ENCODE measurements around the gene SPATA25.
"Not testable (repeated sequence)": the region's sequence is repeated elsewhere in the genome, so short reads cannot be mapped to it uniquely, and the experiment has no call there.

The SPATA25 gene

GRCh38 chr20:45917790-45918141, 30.3 kb upstream of the SPATA25 start:
- no peak for DNase-seq (ENCODE audit: low read depth in 3 of 3)

GRCh38 chr20:45913116-45913515, 25.7 kb upstream of the SPATA25 start:
- no peak for DNase-seq (ENCODE audit: low read depth in 3 of 3)

DNA sequence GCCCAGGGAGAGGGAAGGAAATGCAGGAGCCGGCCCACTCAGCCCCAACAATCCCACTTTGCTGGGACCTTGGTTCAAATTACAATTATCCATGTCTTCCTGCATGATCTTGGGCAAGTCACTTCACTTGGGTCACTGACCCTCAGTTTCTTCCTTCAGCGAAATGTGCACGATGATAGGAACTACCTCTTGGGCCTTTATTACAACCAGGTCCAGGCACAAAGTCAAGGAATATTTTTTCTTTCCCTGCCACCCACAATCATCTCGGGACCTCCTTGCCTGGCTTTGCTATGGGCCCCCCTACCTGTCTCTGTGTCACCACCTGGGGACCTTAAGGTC, 24.9 kb upstream of the SPATA25 start:
- no peak for DNase-seq (ENCODE audit: low read depth in 3 of 3)

- DNase-seq (ENCODE audit: low read depth in 3 of 3): peak in 1 of 3 experiments; percentile 15
Observed at GRCh38 chr20:45911486-45912343, 24.3 kb upstream of the SPATA25 start, which contains the start of gene PLTP. TSS of gene PLTP (minus strand) at chr20:45912155. CDS start at chr20:45911452, 703 bp downstream.

DNA sequence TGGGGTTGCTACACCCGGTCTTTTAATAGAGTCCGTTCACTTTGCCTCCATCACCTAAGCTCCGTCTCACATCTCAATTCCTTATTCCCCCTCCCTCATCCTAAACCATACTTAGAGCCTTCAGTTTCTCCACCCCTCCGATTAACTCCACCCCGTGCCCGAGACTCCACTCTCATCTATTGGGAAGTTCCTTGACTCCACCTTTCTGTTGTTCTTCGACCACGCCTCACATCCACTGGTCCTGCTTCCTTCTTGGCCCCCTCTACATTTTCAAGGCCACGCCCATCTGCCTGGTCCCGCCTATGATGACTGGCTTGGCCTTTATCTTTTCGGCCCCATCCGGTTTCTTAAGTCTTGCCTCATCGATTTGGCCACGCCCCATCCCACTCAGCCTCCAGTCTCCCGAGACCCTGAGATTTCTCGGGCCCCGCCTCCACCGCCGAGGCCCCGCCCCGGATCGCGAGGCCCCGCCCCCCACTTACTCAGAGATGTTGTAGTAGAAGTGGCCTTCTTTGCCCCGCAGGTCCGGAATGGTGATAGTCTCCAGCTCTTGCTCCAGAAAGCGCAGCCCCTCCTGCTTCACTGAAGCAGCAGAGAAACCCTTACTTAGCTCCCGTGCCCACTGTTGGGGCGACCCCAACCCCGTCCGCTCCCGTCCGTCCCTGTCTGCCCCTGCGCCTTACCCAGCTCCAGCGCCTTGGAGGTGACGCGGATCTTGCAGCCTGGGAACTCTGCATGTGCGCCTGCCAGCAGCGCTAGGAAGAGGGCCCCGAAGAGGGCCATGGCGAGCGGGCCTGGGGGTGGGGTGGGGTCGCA, 23.5 kb upstream of the SPATA25 start:
- peak; percentile 85 to 97 (median 90) for DNase-seq (ENCODE audit: low read depth in 3 of 3)

- no peak for DNase-seq (ENCODE audit: low read depth in 3 of 3)
Observed at GRCh38 chr20:45909817-45910669, 22.6 kb upstream of the SPATA25 start.

GRCh38 chr20:45909336-45909808, 21.9 kb upstream of the SPATA25 start:
- DNase-seq (ENCODE audit: low read depth in 3 of 3): no peak

DNA sequence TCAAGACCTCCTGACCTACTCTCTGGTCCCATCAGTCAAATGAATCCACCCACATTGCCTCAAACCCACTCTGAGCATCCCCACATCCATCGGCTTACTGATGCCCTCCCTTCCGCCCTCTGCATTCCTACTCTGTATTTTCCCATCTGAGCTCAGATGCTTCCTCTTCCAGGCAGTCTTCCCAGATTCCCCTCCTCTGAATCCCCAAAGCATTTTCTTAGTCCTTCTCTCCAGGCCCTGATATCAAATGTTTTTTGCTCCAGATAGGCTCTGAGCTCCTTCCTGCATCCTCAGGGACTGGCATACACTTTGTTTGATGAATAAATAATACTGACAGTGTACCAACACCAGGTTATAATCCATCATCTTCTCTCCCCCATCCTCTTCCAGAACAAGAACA, 20.7 kb upstream of the SPATA25 start:
- no peak for DNase-seq (ENCODE audit: low read depth in 3 of 3)

DNA sequence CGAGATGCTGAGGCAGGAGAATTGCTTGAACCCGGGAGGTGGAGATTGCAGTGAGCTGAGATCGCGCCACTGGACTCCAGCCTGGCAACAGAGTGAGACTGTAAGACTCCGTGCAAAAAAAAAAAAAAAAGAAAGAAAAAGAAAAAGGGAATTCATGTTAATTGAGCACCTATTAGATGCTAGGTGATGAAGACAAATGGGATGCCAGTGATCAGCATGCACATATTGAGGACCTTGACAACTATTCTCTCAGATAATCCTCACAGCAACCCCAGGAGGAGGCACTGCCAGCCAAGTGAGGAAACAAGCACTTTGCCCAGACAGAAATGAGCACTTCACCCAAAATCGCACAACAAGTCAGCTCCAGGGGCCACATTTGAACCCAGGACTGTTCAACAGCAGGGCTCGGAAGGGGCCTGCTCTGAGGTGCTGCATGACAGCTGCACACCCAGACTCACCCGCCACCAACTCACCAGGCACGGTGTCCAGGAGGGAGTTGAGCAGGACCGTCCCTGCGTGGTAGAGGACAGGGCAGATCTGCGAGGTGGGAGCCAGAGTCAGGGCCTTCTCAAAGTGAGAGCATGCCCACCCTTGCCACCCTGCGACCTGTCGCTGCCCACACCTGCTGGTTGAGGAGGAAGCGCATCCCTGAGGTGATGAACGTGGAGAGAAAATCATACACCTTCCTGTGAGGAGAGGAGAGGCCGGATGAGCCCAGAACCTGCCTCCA, 20.0 kb upstream of the SPATA25 start:
- DNase-seq (ENCODE audit: low read depth in 3 of 3): no peak

DNA sequence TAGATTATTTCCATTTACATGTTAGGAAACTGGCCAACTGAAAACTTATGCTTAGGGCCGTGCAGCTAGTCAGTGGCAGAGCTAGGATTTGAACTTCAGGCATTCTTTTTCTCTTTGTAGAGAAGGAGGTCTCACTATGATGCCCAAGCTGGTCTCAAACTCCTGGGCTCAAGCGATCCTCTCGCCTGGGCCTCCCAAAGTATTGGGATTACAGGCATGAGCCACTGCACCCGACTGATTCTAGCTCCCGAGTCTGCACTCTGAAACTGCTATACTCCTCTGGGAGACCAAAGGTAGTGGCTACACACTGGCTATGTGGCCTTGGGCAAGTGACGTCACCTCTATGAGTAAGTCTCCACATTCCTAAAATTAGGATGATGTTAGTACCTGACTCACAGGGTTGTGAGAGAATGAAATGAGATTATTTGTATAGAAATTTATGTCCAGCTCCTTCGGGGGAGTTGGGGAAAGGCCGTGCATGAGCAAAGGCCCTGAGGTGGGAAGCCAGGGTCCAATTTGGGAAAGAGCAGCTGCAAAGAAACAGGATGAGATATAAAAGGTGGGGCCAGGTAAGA, 18.2 kb upstream of the SPATA25 start:
- DNase-seq (ENCODE audit: low read depth in 3 of 3): no peak

GRCh38 chr20:45904583-45905504, 17.4 kb upstream of the SPATA25 start:
- no peak for DNase-seq (ENCODE audit: low read depth in 3 of 3)

- DNase-seq (ENCODE audit: low read depth in 3 of 3): no peak
Observed at GRCh38 chr20:45902199-45902701, 14.8 kb upstream of the SPATA25 start.

DNA sequence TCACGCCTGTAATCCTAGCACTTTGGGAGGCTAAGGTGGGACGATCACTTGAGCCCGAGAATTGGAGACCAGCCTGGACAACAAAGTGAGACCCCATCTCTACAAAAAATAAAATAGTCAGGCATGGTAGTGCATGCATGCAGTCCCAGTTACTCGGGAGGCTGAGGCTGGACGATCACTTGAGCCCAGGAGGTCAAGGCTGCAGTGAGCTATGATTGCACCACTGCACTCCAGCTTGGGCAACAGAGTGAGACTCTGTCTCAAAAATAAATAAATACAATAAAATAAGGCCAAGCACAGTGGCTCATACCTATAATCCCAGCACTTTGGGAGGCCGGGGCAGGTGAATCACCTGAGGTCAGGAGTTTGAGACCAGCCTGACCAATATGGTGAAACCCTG, 13.9 kb upstream of the SPATA25 start:
- not testable (repeated sequence) for DNase-seq (ENCODE audit: low read depth in 3 of 3)

- no peak for DNase-seq (ENCODE audit: low read depth in 3 of 3)
Observed at GRCh38 chr20:45899046-45899835, 11.8 kb upstream of the SPATA25 start.

GRCh38 chr20:45898285-45898684, 10.9 kb upstream of the SPATA25 start:
- DNase-seq (ENCODE audit: low read depth in 3 of 3): no peak

DNA sequence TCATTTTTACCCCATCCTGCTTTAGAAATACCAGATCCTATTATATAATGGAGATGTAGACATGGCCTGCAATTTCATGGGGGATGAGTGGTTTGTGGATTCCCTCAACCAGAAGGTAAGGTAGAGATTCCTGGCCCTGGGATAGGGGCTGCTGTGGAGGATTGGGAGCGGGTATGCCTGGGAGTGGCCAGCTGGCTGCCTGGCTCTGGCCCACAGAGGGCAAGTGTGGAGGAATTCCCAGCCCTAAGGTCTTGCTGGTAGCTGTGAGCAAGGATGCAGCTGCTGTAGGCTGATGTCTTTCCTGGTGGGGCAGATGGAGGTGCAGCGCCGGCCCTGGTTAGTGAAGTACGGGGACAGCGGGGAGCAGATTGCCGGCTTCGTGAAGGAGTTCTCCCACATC, 10.3 kb upstream of the SPATA25 start:
- DNase-seq (ENCODE audit: low read depth in 3 of 3): no peak

- DNase-seq (ENCODE audit: low read depth in 3 of 3): no peak
Observed at GRCh38 chr20:45897289-45897688, 9.9 kb upstream of the SPATA25 start.

DNA sequence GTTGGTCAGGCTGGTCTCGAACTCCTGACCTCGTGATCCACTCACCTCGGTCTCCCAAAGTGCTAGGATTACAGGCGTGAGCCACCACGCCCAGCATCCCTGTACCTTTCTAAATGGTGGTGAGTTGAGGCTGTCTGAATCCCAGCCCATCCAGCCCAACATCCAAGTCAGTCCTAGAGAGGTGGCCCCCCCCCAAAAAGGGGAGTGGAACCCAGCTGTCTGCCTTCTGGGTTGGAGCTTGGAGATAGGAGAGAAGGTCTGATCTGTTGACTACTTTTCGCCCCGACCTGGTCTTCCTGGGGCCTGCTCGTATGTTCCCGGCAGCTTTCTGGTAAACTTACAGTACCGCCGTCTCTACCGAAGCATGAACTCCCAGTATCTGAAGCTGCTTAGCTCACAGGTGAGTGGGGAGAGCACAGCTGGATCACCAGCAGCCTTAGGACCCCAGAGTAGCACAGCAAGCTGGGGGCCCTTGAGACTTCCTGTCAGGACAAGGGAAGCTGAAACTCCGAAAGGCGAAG, 9.3 kb upstream of the SPATA25 start:
- DNase-seq (ENCODE audit: low read depth in 3 of 3): no peak
